ENCODE measurements around the gene RASGRP4. TPM values are rescaled to one million over a fixed set of nuclear protein-coding genes. Genes with fewer than 3 reads are reported as not detected.

Gene RASGRP4
- total RNA-seq, 1 donor from 2014 or later, result not detected

- H3K27me3 ChIP-seq (ENCODE audit: control insufficient read depth, insufficient read depth, low read length), result no peaks in the 10 kb centered on the region
- no peak for DNase-seq (ENCODE audit: low read depth)
- FAIRE-seq, result no peak
- no peak for TF ChIP-seq CTCF (IDR thresholded peaks at IDR 0.05; ENCODE audit: insufficient read depth, low read length, severe bottlenecking)
- H3K4me3 ChIP-seq (ENCODE audit: low read depth, low read length), result no peak overlapping the region
- no peaks in the 10 kb centered on the region for H3K36me3 ChIP-seq (ENCODE audit: control insufficient read depth, insufficient read depth, low read length)
Measured at GRCh38 chr19:38445362-38445761, 19.3 kb upstream of the RASGRP4 start.

- no peak for TF ChIP-seq CTCF (IDR thresholded peaks at IDR 0.05; ENCODE audit: insufficient read depth, low read length, severe bottlenecking)
Measured at GRCh38 chr19:38444026-38444425, 18.0 kb upstream of the RASGRP4 start.

GRCh38 chr19:38443458-38443999 lies 17.5 kb upstream of the RASGRP4 start:
- DNase-seq (ENCODE audit: low read depth) (no peak), FAIRE-seq (peak; percentile 60)
- no peaks in the 10 kb centered on the region for H3K27me3 ChIP-seq (ENCODE audit: control insufficient read depth, insufficient read depth, low read length)
- no peaks in the 10 kb centered on the region for H3K36me3 ChIP-seq (ENCODE audit: control insufficient read depth, insufficient read depth, low read length)
- TF ChIP-seq CTCF (IDR thresholded peaks at IDR 0.05; ENCODE audit: insufficient read depth, low read length, severe bottlenecking), result no peak
- H3K4me3 ChIP-seq (ENCODE audit: low read depth, low read length), result no peak overlapping the region

More at GRCh38 chr19:38444026-38444425, 18.0 kb upstream of the RASGRP4 start:
- Histone ChIP-seq H3K36me3 (ENCODE audit: control insufficient read depth, insufficient read depth, low read length) (no peaks in the 10 kb centered on the region), H3K4me3 (ENCODE audit: low read depth, low read length) (no peak overlapping the region), H3K27me3 (ENCODE audit: control insufficient read depth, insufficient read depth, low read length) (no peaks in the 10 kb centered on the region)
- DNase-seq (ENCODE audit: low read depth), result no peak
- FAIRE-seq, result no peak

GRCh38 chr19:38442736-38443135 lies 16.7 kb upstream of the RASGRP4 start:
- DNase-seq (ENCODE audit: low read depth) (no peak), FAIRE-seq (no peak)
- H3K4me3 ChIP-seq (ENCODE audit: low read depth, low read length), result no peak overlapping the region
- no peaks in the 10 kb centered on the region for H3K27me3 ChIP-seq (ENCODE audit: control insufficient read depth, insufficient read depth, low read length)
- no peak for TF ChIP-seq CTCF (IDR thresholded peaks at IDR 0.05; ENCODE audit: insufficient read depth, low read length, severe bottlenecking)
- H3K36me3 ChIP-seq (ENCODE audit: control insufficient read depth, insufficient read depth, low read length), result no peaks in the 10 kb centered on the region

- no peaks in the 10 kb centered on the region for H3K27me3 ChIP-seq (ENCODE audit: control insufficient read depth, insufficient read depth, low read length)
- no peak for FAIRE-seq
- no peaks in the 10 kb centered on the region for H3K36me3 ChIP-seq (ENCODE audit: control insufficient read depth, insufficient read depth, low read length)
- no peak overlapping the region for H3K4me3 ChIP-seq (ENCODE audit: low read depth, low read length)
- no peak for TF ChIP-seq CTCF (IDR thresholded peaks at IDR 0.05; ENCODE audit: insufficient read depth, low read length, severe bottlenecking)
- no peak for DNase-seq (ENCODE audit: low read depth)
Measured at GRCh38 chr19:38441657-38442348, 15.8 kb upstream of the RASGRP4 start.
